Stimulated activated CD8-positive, alpha-beta memory T cell treated with anti-CD3 and anti-CD28 coated beads, Interleukin-15, amount 100 ng/mL, for 48 hours (primary cell): ENCODE data around the gene ELMO1.

Experiments
- DNase-seq, 2 donors: peaks; one replicate each; pipeline ENCODE4 v3.0.0-alpha.2; 2020; ENCODE audit warnings: low read depth in 2 of 2

The ELMO1 gene

DNA sequence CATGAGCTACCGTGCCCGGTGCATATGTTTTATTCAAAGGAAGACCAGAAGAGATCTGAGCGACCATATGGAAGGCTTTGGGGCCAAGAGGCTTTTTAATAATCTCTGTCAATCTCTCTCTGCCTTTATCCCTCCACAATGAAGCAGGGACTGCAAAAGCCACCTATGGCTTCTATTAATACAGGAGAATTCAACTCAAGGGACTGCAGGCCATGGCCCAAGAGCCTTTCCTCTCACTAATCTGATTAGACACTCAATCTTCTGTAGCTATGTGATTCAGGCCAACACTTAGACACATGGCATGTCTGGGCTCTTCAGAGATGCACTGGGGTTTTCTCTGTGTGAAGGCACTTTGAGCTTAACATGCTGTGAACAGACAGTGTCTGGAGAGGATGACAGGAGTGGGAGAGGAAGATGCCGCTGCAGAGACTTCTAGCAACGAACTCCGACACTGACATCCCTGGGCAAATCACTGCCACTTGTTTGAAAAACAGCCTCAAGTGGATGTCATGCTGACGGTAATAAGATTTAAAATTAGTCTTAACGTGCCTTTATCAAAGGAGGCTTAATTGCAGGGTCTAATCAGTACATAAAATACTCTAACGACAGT lies 609.9 kb downstream of the ELMO1 start:
- DNase-seq = no peak

DNA sequence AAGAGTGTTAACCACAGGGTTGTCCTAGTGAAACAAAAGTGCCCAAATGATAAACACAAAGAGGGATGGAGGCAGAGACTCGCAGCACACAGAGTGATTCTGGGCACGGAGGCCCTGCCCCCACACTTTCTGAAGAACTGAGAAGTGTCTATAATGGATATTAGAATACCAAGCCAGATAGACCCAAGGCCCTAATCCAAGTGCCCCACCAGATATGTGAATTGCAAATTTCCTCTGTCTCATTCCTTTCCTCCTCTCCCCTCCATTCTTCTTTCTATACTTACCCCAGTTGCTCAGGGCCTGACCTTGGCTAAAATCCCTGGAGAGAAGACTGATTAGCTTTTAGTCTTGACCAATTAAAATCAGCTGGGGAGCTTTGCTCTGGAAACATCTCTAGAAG lies 617.6 kb downstream of the ELMO1 start:
- DNase-seq = no peak

DNA sequence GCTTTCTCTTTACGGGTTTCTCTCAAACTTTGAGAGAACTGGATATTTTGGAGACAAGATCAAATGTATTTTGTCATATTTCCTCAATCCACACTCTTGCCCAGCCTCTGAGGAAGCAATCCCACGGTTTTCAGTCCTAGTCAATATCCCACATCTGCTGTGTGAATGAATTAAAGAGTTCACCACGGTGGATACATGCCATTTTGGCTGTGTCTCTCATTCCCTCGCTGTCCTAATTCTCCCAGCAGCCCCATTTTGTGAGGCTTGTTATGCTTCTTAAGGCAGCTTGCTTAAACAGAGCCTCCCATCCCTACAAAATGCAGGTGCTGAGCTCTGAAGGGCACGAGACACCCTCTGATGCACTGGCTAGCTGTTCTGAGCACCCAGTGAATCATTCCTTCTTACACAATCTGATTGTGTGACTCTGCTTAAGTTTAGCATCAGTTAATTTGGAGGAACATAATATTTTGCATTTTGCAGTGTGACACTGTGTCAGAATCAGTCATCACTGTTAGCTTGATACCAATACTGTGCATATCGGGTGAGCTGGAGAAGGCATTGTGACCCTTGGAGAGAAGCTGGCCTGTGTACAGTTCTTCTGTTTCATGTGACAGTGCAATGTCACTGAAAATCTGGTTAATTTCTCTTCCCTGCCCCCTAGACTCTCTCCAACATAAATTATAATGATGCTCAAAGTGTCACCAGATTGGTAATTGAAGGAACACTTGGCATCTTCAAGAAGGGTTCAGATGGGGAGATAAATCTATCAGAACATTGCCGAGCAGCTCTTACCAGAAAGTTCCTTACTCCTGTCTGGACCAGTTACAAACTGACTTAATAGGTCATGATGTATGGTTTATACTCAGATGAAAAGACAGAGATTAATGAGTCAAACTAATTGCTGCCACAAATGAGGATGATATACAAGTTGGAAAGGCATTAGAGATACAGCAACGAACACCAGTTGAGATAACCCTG lies 620.6 kb downstream of the ELMO1 start:
- no peak for DNase-seq

DNA sequence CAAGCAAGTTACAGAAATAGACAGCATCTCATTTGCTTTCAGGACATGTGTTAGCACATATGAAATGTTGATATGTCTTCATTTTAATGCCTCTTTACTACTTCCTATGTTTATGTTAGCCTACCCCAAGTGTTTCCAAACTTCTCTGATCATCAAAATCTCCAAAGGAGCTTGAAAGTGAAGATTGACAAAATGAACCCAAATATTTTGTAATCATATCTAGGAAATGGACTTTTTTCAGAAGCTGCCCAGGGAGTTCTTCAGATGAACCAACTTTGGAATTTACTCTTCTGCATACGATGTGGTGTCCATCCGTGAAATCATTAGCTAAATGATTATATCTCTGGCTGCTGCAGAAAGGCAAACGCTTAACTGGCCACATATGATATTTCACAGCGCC lies 623.2 kb downstream of the ELMO1 start:
- DNase-seq = no peak

DNA sequence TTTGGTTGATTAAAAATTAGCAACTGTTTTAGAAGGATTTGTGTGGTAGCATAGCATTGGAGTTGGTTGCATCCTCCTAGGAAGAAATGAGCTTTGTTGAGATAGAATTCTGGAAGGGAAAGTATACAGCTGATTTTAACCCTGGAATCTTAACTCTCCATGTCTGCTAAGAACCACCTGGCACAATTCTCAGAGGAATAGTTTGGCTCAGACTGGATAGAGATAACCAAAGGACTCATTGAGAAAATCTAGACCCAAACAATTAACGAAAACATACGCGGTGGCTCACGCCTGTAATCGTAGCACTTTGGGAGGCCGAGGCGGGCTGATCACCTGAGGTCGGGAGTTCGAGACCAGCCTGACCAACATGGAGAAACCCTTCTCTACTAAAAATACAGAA lies 625.3 kb downstream of the ELMO1 start:
- no peak for DNase-seq

DNA sequence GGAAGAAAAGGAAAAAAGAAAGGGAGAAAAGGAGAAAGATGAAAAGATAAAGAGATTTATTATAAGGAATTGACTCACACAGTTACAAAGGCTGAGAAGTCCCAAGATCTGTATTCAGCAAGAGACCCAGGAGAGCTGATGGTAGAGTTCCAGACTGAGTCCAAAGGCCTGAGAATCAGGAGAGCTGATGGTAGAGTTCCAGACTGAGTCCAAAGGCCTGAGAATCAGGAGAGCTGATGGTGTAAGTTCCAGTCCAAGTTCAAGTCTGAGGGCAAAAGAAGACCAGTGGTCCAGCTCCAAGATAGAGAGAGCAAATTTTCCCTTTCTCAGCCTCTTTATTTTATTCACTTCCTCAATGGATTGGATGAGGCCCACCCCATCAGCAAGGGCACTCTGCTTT lies 627.0 kb downstream of the ELMO1 start:
- DNase-seq = no peak

DNA sequence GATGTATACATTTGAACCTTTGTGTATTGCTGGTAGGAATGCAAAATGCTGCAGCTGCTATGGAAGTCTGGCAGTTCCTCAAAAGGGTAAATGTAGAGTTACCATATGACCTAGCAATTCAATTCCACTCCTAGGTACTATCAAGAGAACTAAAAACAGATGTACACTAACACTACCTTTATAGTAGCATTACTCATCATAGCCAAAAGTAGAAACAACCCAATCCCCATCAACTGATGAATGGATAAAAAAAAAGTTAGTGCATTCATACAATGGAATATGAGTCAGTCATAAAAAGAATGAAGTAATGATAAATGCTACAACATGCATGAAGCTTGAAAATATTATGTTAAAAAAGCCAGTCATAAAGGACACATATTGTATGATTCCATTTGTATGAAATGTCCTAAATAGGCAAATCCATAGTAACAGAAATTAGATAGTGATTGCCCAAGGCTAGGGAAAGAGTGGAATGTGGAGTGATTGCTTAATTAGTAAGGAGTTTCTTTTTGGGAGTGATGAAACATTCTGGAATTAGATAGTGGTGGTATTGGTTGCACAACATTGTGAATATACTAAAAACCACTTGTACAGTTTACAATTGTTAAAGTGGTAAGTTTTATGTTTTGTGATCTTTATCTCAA lies 628.0 kb downstream of the ELMO1 start:
- DNase-seq = no peak

DNA sequence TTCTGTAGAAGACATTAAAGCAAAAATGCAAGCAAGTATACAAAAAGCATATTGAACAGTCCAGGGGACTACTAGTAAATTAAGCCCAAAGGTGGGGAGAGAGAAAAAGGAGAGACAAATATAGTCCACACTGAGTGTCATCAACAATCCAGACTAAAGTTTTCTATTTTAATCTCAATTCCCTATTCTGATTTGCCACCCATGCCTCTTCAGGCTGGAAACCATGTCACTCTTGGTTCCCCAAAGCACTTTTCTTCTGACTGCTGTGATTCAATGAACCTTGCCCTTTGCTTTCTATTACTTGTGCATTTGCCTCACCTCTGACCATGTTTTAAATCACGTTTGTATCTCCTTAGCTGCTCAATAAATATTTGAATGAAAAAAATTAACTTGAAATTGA lies 629.0 kb downstream of the ELMO1 start:
- no peak for DNase-seq

DNA sequence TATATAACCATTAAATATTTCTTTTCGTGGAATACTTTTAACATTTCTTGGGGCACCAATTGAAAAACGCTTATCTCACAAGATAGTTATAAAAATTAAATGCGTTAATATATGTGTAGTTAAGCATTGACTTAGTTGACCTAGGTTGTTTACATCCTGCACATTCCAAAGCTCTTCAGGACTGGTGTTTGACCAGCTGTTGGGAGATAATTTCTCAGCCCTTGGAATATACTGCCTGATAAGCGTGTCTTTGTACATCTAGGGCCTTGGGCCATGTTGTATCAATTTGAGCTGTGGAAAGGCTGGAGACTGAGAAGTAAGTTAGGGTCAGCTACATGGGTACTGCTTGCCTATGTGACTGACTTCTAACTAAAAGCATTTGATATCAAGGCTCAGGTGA lies 634.4 kb downstream of the ELMO1 start:
- no peak for DNase-seq

DNA sequence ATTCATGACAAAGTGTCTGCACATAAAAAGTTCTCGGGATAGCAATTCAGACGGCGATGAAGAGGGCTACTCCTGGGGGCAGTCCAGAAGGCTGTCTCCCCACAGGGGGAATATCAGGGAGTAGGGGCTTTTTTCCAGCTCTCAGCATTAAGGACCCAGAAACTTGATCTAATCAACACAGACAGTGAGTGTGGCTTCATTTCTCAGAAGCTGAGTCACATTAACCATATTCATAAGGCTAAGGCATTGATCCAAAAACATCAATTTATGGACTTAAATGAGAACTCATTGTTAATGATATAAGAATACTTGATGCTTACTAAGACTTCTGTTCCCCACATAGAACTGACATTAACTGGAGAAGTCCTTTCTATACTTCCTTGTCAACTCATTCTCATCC lies 636.9 kb downstream of the ELMO1 start:
- DNase-seq = no peak

DNA sequence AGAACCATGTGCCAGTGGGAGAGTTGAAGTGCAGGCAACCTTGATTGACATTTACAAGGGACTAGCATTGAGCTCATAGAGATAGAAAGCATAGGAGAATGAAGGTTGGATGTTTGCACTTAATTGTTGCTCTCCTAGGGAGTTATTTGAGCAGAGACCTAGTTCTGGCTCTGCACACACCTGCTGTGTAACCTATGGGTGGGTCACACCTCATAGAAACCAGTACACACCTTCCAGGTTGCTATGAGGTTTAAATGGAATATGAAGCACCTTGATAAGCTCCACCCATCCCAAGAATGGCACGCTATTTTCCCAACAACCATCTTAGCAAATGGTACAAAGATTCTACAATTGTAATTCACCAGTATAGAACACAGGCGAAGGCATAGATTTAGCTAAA lies 638.2 kb downstream of the ELMO1 start:
- DNase-seq = no peak

DNA sequence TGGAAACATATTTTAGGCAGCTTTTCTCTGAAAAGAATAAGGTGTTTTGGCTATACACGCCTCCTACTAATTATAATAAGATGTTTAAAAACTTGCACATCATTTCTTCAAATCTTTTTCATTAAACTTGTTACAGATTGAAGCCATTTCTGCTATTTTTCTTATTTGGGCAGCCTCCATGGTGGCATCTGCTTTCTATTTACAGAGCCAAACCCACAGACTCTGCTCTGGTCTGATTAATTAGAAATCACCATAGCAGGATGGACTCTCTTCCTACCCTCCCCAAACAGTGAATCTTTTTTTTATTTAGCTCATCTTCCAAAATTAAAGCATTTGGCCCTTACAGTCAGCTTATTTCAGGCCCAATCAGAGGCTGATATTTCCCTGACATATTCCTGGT lies 638.6 kb downstream of the ELMO1 start:
- no peak for DNase-seq

DNA sequence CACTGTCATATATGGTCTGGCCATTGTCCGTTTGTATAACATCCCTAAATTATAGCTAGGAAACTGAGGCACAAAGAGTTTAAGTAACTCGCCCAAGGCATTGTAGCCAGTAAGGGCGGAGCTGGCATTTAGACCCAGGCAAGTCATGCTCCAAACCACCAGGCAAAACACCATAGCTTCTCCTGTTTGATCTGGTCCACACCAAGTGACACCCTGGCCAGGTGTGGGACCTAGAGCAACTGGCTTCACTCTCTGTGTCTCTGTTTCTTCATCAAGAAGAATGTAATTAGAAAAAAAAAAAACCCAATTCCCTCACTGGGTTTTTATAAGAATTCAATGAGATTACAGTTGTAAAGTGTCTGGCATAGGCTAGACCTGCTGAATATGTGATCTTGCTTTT lies 639.2 kb downstream of the ELMO1 start:
- DNase-seq = no peak

DNA sequence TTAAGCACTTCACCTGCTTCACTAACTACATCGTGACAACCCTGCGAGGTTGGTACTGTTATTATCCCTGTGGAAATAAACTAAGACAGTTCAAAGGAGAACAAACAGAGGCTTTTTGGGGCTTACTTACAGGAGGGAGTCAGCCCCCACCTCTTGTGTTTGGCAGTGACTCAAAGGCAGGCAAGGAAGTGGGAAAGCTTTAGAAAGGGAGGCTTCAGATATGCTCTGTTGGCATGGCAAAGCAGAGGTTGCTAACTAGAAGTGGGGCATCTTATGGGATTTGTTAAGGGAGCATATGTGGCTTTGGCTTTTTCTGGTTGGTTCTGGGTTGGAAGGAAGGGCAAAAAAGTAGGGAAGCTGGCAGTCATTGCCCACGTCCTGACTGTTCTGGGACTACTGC lies 639.6 kb downstream of the ELMO1 start:
- no peak for DNase-seq

DNA sequence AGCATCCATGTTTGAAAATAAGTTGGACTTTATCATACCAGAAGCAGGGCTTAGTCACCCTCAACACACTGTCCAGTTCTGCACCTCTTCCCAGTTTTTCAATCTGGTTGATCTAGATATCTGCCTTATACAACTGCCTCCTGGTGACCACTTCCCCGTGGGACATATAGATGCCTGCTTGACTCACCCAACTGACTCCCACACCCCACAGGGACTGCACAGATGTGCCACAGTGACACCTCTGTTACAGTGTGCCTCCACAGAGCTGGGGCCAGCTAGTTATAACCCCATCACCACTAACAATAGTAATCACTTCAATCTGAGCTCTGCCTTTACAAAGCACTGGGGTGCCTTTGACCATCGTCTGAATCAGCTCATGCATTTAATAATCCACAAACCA lies 641.8 kb downstream of the ELMO1 start:
- no peak for DNase-seq
